GM19025 (cell line): Measurements from ENCODE around the gene NELL2.
"Not testable (repeated sequence)": the region's sequence is repeated elsewhere in the genome, so short reads cannot be mapped to it uniquely, and the experiment has no call there.

ENCODE experiments used
- ATAC-seq: cut with Tn5 transposase; IDR thresholded peaks from one replicate; pipeline ENCODE4 v1.9.1; 2021; ENCODE audit warnings: mild to moderate bottlenecking, low read depth, moderate library complexity; ENCODE audit not compliant: unreplicated experiment

Gene NELL2

GRCh38 chr12:44847888-44848702 is 28.0 kb downstream of the NELL2 start:
- ATAC-seq = peak; percentile 58

- peak; percentile 5 for ATAC-seq
Measured at GRCh38 chr12:44847403-44847802, 28.7 kb downstream of the NELL2 start.

- ATAC-seq = no peak
Measured at GRCh38 chr12:44846826-44847225, 29.3 kb downstream of the NELL2 start.

GRCh38 chr12:44842669-44843068 is 33.4 kb downstream of the NELL2 start:
- ATAC-seq = no peak

GRCh38 chr12:44839785-44840184 is 36.3 kb downstream of the NELL2 start:
- no peak for ATAC-seq

GRCh38 chr12:44837114-44837755 is 38.9 kb downstream of the NELL2 start:
- no peak for ATAC-seq

GRCh38 chr12:44835641-44836379 is 40.3 kb downstream of the NELL2 start:
- no peak for ATAC-seq

GRCh38 chr12:44834996-44835395 is 41.1 kb downstream of the NELL2 start:
- ATAC-seq = not testable (repeated sequence)

- no peak for ATAC-seq
Measured at GRCh38 chr12:44833561-44833960, 42.6 kb downstream of the NELL2 start.

- no peak for ATAC-seq
Measured at GRCh38 chr12:44830566-44831055, 45.5 kb downstream of the NELL2 start.

GRCh38 chr12:44829045-44829444 is 47.1 kb downstream of the NELL2 start:
- no peak for ATAC-seq

- ATAC-seq = no peak
Measured at GRCh38 chr12:44827832-44828438, 48.2 kb downstream of the NELL2 start.

- not testable (repeated sequence) for ATAC-seq
Measured at GRCh38 chr12:44821702-44822101, 54.4 kb downstream of the NELL2 start.

- ATAC-seq = no peak
Measured at GRCh38 chr12:44819884-44820283, 56.2 kb downstream of the NELL2 start.

- no peak for ATAC-seq
Measured at GRCh38 chr12:44817687-44818086, 58.4 kb downstream of the NELL2 start.

GRCh38 chr12:44816446-44817017 is 59.6 kb downstream of the NELL2 start:
- ATAC-seq = no peak

GRCh38 chr12:44812062-44812461 is 64.1 kb downstream of the NELL2 start:
- ATAC-seq = no peak

GRCh38 chr12:44804068-44804467 is 72.0 kb downstream of the NELL2 start:
- ATAC-seq = no peak

GRCh38 chr12:44795970-44796369 is 80.1 kb downstream of the NELL2 start:
- ATAC-seq = no peak

- ATAC-seq = no peak
Measured at GRCh38 chr12:44788731-44789130, 87.4 kb downstream of the NELL2 start.
